Measurements from ENCODE around the gene ZBTB1. TPM values are rescaled to one million over a fixed set of nuclear protein-coding genes. Genes with fewer than 3 reads are reported as not detected.
A peak's percentile ranks its signal among the peaks of the same experiment; 100 is the strongest.

ZBTB1 gene
- total RNA-seq, 1 experiment from 2014 or later: 97.5 TPM

DNA sequence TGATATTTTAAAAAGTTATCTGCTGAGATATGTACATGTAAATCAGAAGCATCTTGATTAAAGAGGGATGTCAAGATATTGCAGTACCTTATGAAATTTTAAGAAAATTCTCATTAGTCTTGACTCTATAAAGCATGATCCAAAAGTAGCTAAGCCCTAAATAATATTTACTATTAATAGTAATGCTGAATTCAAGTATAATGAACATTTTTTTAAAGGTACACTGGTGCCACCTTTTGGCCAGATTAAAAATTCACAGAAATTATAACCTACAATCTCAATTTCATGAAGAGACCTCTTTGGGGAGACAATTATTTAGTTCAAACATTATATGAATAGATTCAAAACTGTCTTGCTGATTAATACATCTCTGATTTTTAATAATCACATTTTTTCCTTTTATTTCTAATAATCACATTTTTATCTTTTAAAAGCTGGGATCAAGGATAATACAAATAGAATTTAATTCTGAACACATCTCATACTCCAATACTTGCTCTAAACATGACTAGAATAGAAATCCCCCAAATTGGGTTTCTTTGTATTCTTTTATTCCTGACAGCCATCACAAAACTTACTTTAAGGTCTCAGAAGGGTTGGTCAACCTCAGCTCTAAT lies 25.8 kb upstream of the ZBTB1 start:
- Histone ChIP-seq H3K9me3 (ENCODE audit: low read length) (no peaks in the 10 kb centered on the region), H3K4me3 (ENCODE audit: low read length) (no peak overlapping the region), H3K27me3 (ENCODE audit: low read length) (no peaks in the 10 kb centered on the region), H3K4me2 (ENCODE audit: low read depth, low read length, poor library complexity, severe bottlenecking) (no peak overlapping the region), H4K20me1 (ENCODE audit: insufficient read depth, low read depth, low read length) (no peaks in the 10 kb centered on the region), H3K9me2 (replicated peaks; ENCODE audit: insufficient read depth, low read length) (no peaks in the 10 kb centered on the region), H3K36me3 (ENCODE audit: insufficient read depth, low read length) (peaks cover 17% of the 10 kb centered on the region; the same call in 1 of the 2 replicates), H3K4me1 (ENCODE audit: low read length) (no peaks in the 10 kb centered on the region), H2AFZ (ENCODE audit: low read length) (no peak overlapping the region), H3K9ac (ENCODE audit: low read length) (no peak overlapping the region), H3K79me2 (ENCODE audit: low read length) (peaks cover 11% of the 10 kb centered on the region), H3K27ac (ENCODE audit: low read length) (no peak overlapping the region)
- peak; percentile 86 for DNase-seq

DNA sequence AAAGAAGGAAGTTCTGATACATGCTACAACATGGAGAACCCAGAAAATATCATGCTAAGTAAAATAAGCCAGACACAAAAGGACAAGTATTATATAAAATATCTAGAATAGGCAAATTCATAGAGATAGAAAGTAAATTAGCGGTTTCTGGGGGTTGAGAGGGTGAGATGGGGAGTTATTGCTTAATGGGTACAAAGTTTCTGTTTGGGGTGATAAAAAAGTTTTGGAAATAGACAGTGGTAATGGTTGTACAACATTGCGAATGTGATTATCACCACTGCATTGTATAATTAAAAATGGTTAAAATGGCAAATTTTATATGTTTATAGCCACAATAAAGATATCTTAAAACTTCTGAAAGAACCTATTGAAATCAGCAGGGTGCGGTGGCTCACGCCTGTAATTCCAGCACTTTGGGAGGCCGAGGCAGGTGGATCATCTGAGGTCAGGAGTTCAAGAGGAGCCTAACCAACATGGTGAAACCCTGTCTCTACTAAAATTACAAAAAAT lies 15.9 kb upstream of the ZBTB1 start:
- no peaks in the 10 kb centered on the region for H3K4me1 ChIP-seq (ENCODE audit: low read length)
- no peaks in the 10 kb centered on the region for H4K20me1 ChIP-seq (ENCODE audit: insufficient read depth, low read depth, low read length)
- peaks cover 47% of the 10 kb centered on the region for H3K36me3 ChIP-seq (ENCODE audit: insufficient read depth, low read length)
- no peaks in the 10 kb centered on the region for H3K9me2 ChIP-seq (replicated peaks; ENCODE audit: insufficient read depth, low read length)
- no peak overlapping the region for H3K4me3 ChIP-seq (ENCODE audit: low read length)
- H3K9me3 ChIP-seq (ENCODE audit: low read length): no peaks in the 10 kb centered on the region
- H3K9ac ChIP-seq (ENCODE audit: low read length): no peak overlapping the region
- peaks cover 65% of the 10 kb centered on the region for H3K79me2 ChIP-seq (ENCODE audit: low read length)
- H3K27ac ChIP-seq (ENCODE audit: low read length): no peak overlapping the region
- no peak overlapping the region for H3K4me2 ChIP-seq (ENCODE audit: low read depth, low read length, poor library complexity, severe bottlenecking)
- no peak for DNase-seq
- no peaks in the 10 kb centered on the region for H3K27me3 ChIP-seq (ENCODE audit: low read length)
- H2AFZ ChIP-seq (ENCODE audit: low read length): no peak overlapping the region

DNA sequence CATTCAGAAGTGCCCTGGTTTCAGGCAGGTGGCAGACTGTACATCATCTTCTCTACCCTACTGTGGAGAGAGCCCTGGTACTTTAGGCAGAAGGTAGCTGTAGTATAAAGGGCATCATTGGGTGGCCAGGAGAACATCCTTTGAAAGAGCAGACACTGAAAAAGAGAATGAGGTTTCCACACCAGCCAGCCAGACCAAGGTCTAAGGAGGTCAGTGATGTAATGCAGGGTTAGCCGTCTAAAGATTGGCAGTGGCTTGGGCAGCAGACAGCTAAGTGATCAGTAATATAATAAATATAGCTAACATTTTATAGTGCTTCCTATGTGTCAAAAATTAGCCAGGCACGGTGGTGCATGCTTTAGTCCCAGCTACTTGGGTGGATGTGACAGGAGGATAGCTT lies 12.9 kb upstream of the ZBTB1 start:
- Histone ChIP-seq H2AFZ (ENCODE audit: low read length) (no peak overlapping the region), H3K4me1 (ENCODE audit: low read length) (no peaks in the 10 kb centered on the region), H3K79me2 (ENCODE audit: low read length) (peaks cover 79% of the 10 kb centered on the region), H3K4me3 (ENCODE audit: low read length) (no peak overlapping the region), H3K36me3 (ENCODE audit: insufficient read depth, low read length) (peaks cover 33% of the 10 kb centered on the region), H3K4me2 (ENCODE audit: low read depth, low read length, poor library complexity, severe bottlenecking) (no peak overlapping the region), H3K27ac (ENCODE audit: low read length) (no peak overlapping the region), H3K9ac (ENCODE audit: low read length) (no peak overlapping the region), H4K20me1 (ENCODE audit: insufficient read depth, low read depth, low read length) (no peaks in the 10 kb centered on the region), H3K9me3 (ENCODE audit: low read length) (no peaks in the 10 kb centered on the region), H3K27me3 (ENCODE audit: low read length) (no peaks in the 10 kb centered on the region), H3K9me2 (replicated peaks; ENCODE audit: insufficient read depth, low read length) (no peaks in the 10 kb centered on the region)
- no peak for DNase-seq

DNA sequence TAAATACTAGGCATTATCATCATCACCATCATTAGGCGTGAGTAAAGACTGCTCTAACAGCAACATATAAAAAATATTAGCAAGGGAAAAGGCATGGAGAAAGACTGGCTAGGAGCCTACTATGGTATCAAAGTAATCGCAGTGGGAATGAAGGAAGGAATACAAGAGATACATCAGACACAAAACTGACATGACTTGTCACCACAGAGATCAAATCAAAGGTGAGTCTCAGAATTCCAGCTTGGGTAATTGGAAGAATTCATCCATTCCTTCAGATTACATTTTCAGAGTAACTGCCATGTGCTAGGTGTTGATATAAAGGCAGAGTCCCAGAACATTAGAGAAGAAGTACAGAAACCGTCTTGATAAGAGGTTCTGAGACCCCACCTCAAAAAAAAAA lies 11.1 kb upstream of the ZBTB1 start:
- Histone ChIP-seq H3K36me3 (ENCODE audit: insufficient read depth, low read length) (peaks cover 18% of the 10 kb centered on the region; the same call in 1 of the 2 replicates), H3K27me3 (ENCODE audit: low read length) (no peaks in the 10 kb centered on the region), H3K4me2 (ENCODE audit: low read depth, low read length, poor library complexity, severe bottlenecking) (no peak overlapping the region), H3K79me2 (ENCODE audit: low read length) (peaks cover 77% of the 10 kb centered on the region), H4K20me1 (ENCODE audit: insufficient read depth, low read depth, low read length) (no peaks in the 10 kb centered on the region), H3K4me3 (ENCODE audit: low read length) (no peak overlapping the region), H3K9me3 (ENCODE audit: low read length) (no peaks in the 10 kb centered on the region), H3K4me1 (ENCODE audit: low read length) (peaks cover 4% of the 10 kb centered on the region; the same call in 1 of the 2 replicates), H3K9me2 (replicated peaks; ENCODE audit: insufficient read depth, low read length) (no peaks in the 10 kb centered on the region), H2AFZ (ENCODE audit: low read length) (no peak overlapping the region), H3K9ac (ENCODE audit: low read length) (no peak overlapping the region), H3K27ac (ENCODE audit: low read length) (no peak overlapping the region)
- DNase-seq: no peak

DNA sequence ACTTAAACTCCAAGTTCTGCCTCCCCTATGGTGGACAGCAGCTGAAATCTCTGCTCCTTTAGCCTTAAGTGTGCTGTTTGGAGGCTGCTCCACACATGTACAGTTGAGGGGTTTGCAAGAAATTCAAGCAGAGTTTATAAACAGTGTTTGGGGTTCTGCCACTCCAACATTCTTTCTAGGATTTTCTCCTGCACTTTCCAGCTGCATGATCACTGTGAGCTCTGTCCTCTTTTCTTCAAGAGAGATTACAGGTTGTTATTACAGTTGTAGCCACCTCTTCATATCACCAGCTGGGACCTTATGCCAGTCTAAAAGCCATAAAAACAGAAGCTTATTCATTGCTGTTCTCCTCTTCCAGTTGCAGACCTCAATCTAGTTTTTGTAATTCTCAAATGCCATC lies 9.3 kb upstream of the ZBTB1 start:
- Histone ChIP-seq H3K9me2 (replicated peaks; ENCODE audit: insufficient read depth, low read length) (no peaks in the 10 kb centered on the region), H3K79me2 (ENCODE audit: low read length) (peaks cover 89% of the 10 kb centered on the region), H4K20me1 (ENCODE audit: insufficient read depth, low read depth, low read length) (no peaks in the 10 kb centered on the region), H3K9ac (ENCODE audit: low read length) (no peak overlapping the region), H2AFZ (ENCODE audit: low read length) (no peak overlapping the region), H3K27ac (ENCODE audit: low read length) (no peak overlapping the region), H3K36me3 (ENCODE audit: insufficient read depth, low read length) (peaks cover 24% of the 10 kb centered on the region), H3K27me3 (ENCODE audit: low read length) (no peaks in the 10 kb centered on the region), H3K4me1 (ENCODE audit: low read length) (peaks cover 11% of the 10 kb centered on the region), H3K9me3 (ENCODE audit: low read length) (no peaks in the 10 kb centered on the region), H3K4me3 (ENCODE audit: low read length) (no peak overlapping the region), H3K4me2 (ENCODE audit: low read depth, low read length, poor library complexity, severe bottlenecking) (no peak overlapping the region)
- DNase-seq: no peak

DNA sequence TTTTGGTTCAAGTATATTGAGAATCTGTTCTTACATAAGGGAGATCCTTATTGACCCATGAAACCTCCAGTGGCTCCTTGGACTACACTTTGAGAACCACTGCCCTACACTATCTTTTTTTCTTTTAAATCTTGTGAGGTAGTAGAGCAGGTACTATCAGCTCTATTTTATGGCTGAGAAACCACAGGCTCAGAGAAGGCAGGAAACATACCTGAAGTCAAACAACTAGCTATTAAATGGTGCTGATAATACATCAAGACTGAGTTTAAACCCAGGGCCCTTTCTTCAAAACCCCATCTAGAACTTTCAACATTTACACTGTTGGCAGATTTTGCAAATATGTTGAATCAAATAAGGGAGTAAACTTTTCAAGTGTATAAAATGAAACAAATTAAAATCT lies 7.8 kb upstream of the ZBTB1 start:
- peak overlapping the region; percentile 21; the same call in 1 of the 2 replicates for H3K27ac ChIP-seq (ENCODE audit: low read length)
- no peak for DNase-seq
- H3K9ac ChIP-seq (ENCODE audit: low read length): no peak overlapping the region
- H4K20me1 ChIP-seq (ENCODE audit: insufficient read depth, low read depth, low read length): no peaks in the 10 kb centered on the region
- H3K4me1 ChIP-seq (ENCODE audit: low read length): peaks cover 26% of the 10 kb centered on the region
- H3K36me3 ChIP-seq (ENCODE audit: insufficient read depth, low read length): peaks cover 19% of the 10 kb centered on the region
- peaks cover 89% of the 10 kb centered on the region for H3K79me2 ChIP-seq (ENCODE audit: low read length)
- H2AFZ ChIP-seq (ENCODE audit: low read length): no peak overlapping the region
- no peaks in the 10 kb centered on the region for H3K27me3 ChIP-seq (ENCODE audit: low read length)
- H3K4me3 ChIP-seq (ENCODE audit: low read length): no peak overlapping the region
- H3K4me2 ChIP-seq (ENCODE audit: low read depth, low read length, poor library complexity, severe bottlenecking): no peak overlapping the region
- H3K9me3 ChIP-seq (ENCODE audit: low read length): no peaks in the 10 kb centered on the region
- no peaks in the 10 kb centered on the region for H3K9me2 ChIP-seq (replicated peaks; ENCODE audit: insufficient read depth, low read length)

DNA sequence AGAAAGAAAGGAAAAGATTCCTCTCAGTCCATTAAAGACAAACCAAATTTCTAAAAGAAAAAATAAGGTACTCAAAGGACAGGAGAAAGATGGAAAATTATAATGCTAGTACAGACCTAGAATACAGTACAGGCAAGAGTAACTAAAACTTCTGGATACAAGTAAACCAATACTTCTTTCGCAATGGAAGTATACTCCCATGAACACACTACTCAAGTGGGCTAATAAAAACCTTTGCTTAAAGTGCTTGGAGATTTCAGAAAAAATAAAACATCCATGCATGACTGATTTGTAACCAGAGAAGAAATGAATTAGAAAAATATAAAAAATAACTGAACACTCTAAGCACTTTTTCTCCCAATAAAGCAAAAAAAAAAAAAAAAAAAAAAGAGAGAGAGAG lies 4.5 kb upstream of the ZBTB1 start:
- Histone ChIP-seq H2AFZ (ENCODE audit: low read length) (no peak overlapping the region), H4K20me1 (ENCODE audit: insufficient read depth, low read depth, low read length) (no peaks in the 10 kb centered on the region), H3K9me2 (replicated peaks; ENCODE audit: insufficient read depth, low read length) (no peaks in the 10 kb centered on the region), H3K79me2 (ENCODE audit: low read length) (peaks cover 76% of the 10 kb centered on the region), H3K4me2 (ENCODE audit: low read depth, low read length, poor library complexity, severe bottlenecking) (peak overlapping the region; percentile 18), H3K27me3 (ENCODE audit: low read length) (no peaks in the 10 kb centered on the region), H3K4me3 (ENCODE audit: low read length) (no peak overlapping the region), H3K27ac (ENCODE audit: low read length) (peak overlapping the region; percentile 29; the same call in 1 of the 2 replicates), H3K9me3 (ENCODE audit: low read length) (no peaks in the 10 kb centered on the region), H3K4me1 (ENCODE audit: low read length) (peaks cover 34% of the 10 kb centered on the region), H3K9ac (ENCODE audit: low read length) (peak overlapping the region; percentile 9; the same call in 1 of the 2 replicates), H3K36me3 (ENCODE audit: insufficient read depth, low read length) (peaks cover 16% of the 10 kb centered on the region)
- DNase-seq: no peak

DNA sequence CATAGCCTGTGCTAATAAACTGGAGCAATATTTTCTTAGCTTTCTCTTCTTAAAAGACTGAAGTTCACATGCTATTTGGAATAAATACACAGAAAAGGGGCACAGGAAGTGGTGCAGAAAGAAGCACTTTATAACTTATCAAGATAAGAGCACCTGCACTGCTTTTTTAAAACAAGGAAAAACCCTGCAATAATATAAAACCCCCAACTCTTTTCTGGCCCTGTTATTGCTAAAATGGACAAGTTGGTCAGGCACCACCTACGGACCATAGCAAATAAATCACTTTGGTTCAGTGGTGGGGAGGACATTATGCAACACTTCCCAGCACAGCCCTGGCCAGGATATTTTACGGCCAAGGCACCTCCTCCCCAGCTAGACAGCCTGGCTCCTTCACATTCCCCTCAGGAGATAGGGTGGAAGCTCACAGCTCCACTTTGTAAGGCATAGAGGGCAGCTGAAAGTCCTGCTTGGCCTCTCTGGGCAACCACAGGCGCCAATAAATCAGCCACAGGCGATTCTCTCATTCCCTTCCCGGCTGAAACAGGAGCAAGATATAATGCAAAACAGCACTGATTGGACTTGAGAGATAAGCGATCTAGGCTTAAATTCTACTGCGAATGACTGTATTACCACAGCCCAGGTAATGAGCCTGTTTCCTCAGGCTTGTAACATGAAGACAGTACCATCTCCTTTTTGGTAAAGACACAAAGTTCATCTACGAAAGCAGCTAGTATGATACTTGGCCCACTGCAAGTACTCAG lies 3.0 kb upstream of the ZBTB1 start:
- H3K27ac ChIP-seq (ENCODE audit: low read length): peak overlapping the region; percentile 96
- no peaks in the 10 kb centered on the region for H3K9me3 ChIP-seq (ENCODE audit: low read length)
- no peaks in the 10 kb centered on the region; the same call in 1 of the 2 replicates for H4K20me1 ChIP-seq (ENCODE audit: insufficient read depth, low read depth, low read length)
- peak; percentile 58 for DNase-seq
- H3K4me3 ChIP-seq (ENCODE audit: low read length): peak overlapping the region; percentile 77
- H3K9me2 ChIP-seq (replicated peaks; ENCODE audit: insufficient read depth, low read length): no peaks in the 10 kb centered on the region
- peaks cover 79% of the 10 kb centered on the region for H3K79me2 ChIP-seq (ENCODE audit: low read length)
- peak overlapping the region; percentile 98 for H3K4me2 ChIP-seq (ENCODE audit: low read depth, low read length, poor library complexity, severe bottlenecking)
- H3K4me1 ChIP-seq (ENCODE audit: low read length): peaks cover 42% of the 10 kb centered on the region
- H3K36me3 ChIP-seq (ENCODE audit: insufficient read depth, low read length): peaks cover 14% of the 10 kb centered on the region
- H2AFZ ChIP-seq (ENCODE audit: low read length): no peak overlapping the region
- no peaks in the 10 kb centered on the region for H3K27me3 ChIP-seq (ENCODE audit: low read length)
- H3K9ac ChIP-seq (ENCODE audit: low read length): peak overlapping the region; percentile 97

Measured in Karpas-422 (cell line).